Measurements from ENCODE around the gene VSIG10L2. TPM values are rescaled to one million over a fixed set of nuclear protein-coding genes. Genes with fewer than 3 reads are reported as not detected.

VSIG10L2 gene
- total RNA-seq = not detected in 2 replicates

GRCh38 chr11:125945797-125946520 is at the start of gene VSIG10L2:
Gene VSIG10L2, plus strand, starts transcription at chr11:125946044. Its CDS starts 12 bp downstream, at chr11:125946056.

DNA sequence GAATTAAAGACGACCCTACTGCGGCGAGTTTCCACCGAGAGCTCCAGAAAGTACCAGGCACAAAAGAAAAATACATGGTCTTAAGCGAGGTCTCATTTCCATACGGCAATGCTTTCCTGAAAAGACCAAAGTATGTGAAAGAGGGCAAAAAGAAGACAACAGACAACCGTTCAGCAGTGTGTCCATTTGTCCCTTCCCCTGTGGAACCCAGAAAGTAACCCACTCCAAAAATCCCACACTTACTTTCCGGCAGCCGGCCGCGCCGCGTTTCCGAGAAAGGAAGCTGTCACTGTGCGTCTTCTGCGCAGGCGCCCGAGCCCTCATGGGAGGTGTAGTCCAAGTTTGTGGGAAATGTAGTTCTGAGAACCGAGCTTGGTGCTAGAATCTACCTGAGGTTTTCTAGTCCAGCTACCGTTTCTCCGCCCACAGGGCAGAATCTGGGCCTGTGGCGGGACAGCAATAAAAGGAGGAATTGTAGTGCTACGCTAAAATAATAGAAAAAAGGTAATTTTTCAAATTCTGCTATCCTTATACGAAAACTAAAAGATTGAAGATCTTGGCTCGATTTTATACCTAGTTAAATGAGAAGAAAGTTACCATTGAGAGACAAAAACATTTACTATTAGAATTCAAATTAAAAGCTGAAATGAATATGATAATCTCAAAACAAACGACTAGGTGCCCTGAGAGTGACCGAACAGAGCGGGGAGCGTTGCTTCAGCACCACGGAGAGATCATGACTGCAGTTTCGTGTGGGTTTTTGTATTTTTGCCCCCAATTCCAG is 42.7 kb upstream of the VSIG10L2 start, which contains the start of gene PUS3:
TSS of gene PUS3 (minus strand) at position 280 of the 784 bp plus-strand sequence. CDS start 6,922 bp downstream, outside the sequence.

DNA sequence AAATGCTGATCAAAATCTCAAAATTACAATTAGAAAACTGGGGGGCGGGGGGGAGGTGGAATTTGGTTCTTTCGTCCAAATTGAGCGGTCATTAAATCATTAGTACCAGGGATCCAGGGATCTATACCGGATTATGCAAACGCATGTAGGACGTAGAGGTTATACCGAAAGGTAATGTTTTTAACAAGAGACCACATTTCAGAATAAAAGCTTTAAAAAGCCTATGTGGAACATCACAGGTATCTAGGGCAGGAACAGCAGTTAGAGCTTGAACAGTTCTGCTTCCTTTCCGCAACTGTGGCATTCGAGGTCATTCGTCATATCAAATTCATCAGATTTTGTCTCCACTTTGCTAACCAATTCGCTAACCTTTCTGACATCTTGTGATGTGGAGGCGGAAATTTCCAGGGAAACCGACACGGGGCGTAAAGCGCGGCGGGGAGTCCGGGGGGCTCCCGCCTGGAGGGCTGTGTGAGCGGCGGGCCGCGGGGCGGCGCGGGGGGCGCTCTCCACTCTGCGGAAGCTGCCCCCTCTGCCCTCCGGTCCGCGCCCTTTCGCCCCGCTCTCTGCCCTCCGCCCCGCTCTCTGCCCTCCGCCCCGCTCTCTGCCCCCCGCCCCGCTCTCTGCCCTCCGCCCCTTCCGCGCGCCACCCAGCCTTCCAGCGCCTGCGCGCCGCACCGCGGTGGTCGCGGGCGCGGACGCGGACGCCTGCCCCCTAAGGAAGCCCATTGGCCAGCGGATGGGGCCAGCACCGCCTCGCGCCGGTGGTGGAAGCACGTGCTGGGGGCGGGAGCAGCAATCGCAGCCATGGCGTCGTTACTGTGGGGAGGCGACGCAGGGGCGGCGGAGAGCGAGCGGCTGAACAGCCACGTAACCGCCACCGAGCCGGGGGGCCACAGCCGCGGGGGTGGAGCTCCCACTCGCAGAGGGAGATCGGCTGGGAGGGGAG is 41.9 kb upstream of the VSIG10L2 start, which contains the start of gene DDX25:
TSS of gene DDX25 (plus strand) at position 798 of the 949 bp plus-strand sequence. CDS start at position 808, 10 bp downstream.

Other genes starting within 250 kb of the VSIG10L2 start
- gene PATE1, start 199.8 kb upstream of the VSIG10L2 start, total RNA-seq = not detected in 2 replicates
- gene PATE2, start 167.2 kb upstream of the VSIG10L2 start, total RNA-seq = 0.38 TPM in 1 of 2 replicates, not detected in the other
- gene PATE3, start 157.9 kb upstream of the VSIG10L2 start, total RNA-seq = not detected in 2 replicates
- not detected in 2 replicates for gene PATE4, start 112.7 kb upstream of the VSIG10L2 start, total RNA-seq
- 2.8 and 11.1 TPM in 2 replicates for gene HYLS1, start 58.4 kb upstream of the VSIG10L2 start, total RNA-seq
- 13.2 and 13.4 TPM in 2 replicates for gene PUS3, start 42.8 kb upstream of the VSIG10L2 start, total RNA-seq
- not detected in 2 replicates for gene DDX25, start 41.5 kb upstream of the VSIG10L2 start, total RNA-seq
- gene CDON, start 116.8 kb downstream of the VSIG10L2 start, total RNA-seq = 3.5 and 7.9 TPM in 2 replicates